Mucosa of descending colon (tissue), 3 donors: Measurements from ENCODE around the gene EFHD2. TPM values are rescaled to one million over a fixed set of nuclear protein-coding genes. Genes with fewer than 3 reads are reported as not detected.

ENCODE experiments used
- ATAC-seq: fragments of 200-7000 bp; cut with Tn5 transposase; one replicate; pipeline ENCODE4 v1.9.1; 2020; ENCODE audit warnings: mild to moderate bottlenecking, moderate library complexity
- DNase-seq, 3 donors: peaks; one replicate each; pipeline ENCODE4 v3.0.0-alpha.2; 2020
- H3K36me3 ChIP-seq: fragments of 200-600 bp; one replicate; pipeline ENCODE4 v1.8.0; 2021; ENCODE audit warnings: low read depth, mild to moderate bottlenecking
- H3K4me1 ChIP-seq: fragments of 200-600 bp; one replicate; pipeline ENCODE4 v1.8.0; 2021; ENCODE audit warnings: low read depth, mild to moderate bottlenecking
- H3K4me3 ChIP-seq: fragments of 200-600 bp; one replicate; pipeline ENCODE4 v1.8.0; 2021; ENCODE audit warnings: mild to moderate bottlenecking
- H3K9me3 ChIP-seq: fragments of 200-600 bp; one replicate; pipeline ENCODE4 v1.8.0; 2021; ENCODE audit warnings: mild to moderate bottlenecking
- intact Hi-C, 2 donors: fragments of 100-400 bp; cut with DNase I in 1 of 2; cut with micrococcal nuclease in 1 of 2; formaldehyde crosslinking; loops; one replicate each; pipeline versions ENCODE4 v1.11.0 to v1.11.1; 2022; cut with DNase I, micrococcal nuclease
- total RNA-seq, 3 donors: library from RNA; stranded (reverse); fragmentation: NEBNext Ultra II Directional in 2 of 3; extraction: Animal tissue kit (Norgen Biotek cat#: 25700) in 2 of 3; gene quantifications; one replicate each; pipeline versions ENCODE4 v1.2.1 to v1.2.4, GENCODE V29; 2021 to 2023
- TF ChIP-seq, protein P1 (sequence below): fragments of 200-600 bp; IDR thresholded peaks from one replicate; pipeline ENCODE4 v1.8.0; 2022; ENCODE audit warnings: antibody characterized with exemption, mild to moderate bottlenecking
- donor health status: DM: no; HTN: no; CAD: no; lungs with moderate emphysema.
- donor health status: DM: no; HTN: no; CAD: no.
- donor health status: DM: no; HTN: yes; CAD: no.

EFHD2 gene
- total RNA-seq, 3 donors from 2014 or later = 89.5 to 197 (median 154) TPM

DNA sequence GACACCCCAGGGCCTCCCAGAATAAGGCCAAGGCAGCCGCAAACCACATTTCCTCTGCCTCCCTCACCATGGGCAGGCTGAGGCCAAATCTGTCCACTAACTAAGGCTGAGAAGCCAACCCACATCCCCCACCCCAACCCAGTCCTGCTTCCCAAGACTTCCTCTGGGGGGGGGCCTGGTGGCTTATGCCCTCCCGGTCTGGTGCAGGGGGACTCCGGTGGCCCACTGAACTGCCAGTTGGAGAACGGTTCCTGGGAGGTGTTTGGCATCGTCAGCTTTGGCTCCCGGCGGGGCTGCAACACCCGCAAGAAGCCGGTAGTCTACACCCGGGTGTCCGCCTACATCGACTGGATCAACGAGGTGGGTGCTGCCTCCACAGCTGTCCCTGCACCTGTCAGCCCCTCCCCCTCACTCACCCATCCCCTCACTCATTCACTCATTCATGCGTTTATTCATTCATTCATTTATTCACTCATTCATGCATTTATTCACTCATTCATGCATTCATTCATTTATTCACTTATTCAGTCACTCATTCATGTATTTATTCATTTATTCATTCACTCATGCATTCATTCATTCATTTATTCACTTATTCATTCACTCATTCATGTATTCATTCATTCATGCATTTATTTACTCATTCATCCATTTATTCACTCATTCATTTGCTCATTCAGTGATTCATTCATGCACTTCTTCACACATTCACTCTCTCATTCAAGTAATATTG lies 35.9 kb downstream of the EFHD2 start:
- no peaks in the 10 kb centered on the region for H3K36me3 ChIP-seq
- DNase-seq = no peak
- no peak for ATAC-seq
- TF ChIP-seq, protein P1, sequence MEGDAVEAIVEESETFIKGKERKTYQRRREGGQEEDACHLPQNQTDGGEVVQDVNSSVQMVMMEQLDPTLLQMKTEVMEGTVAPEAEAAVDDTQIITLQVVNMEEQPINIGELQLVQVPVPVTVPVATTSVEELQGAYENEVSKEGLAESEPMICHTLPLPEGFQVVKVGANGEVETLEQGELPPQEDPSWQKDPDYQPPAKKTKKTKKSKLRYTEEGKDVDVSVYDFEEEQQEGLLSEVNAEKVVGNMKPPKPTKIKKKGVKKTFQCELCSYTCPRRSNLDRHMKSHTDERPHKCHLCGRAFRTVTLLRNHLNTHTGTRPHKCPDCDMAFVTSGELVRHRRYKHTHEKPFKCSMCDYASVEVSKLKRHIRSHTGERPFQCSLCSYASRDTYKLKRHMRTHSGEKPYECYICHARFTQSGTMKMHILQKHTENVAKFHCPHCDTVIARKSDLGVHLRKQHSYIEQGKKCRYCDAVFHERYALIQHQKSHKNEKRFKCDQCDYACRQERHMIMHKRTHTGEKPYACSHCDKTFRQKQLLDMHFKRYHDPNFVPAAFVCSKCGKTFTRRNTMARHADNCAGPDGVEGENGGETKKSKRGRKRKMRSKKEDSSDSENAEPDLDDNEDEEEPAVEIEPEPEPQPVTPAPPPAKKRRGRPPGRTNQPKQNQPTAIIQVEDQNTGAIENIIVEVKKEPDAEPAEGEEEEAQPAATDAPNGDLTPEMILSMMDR = no peak
- intact Hi-C loops = no loop called here
- H3K4me3 ChIP-seq = no peak overlapping the region
- no peaks in the 10 kb centered on the region for H3K4me1 ChIP-seq
- H3K9me3 ChIP-seq = no peaks in the 10 kb centered on the region

DNA sequence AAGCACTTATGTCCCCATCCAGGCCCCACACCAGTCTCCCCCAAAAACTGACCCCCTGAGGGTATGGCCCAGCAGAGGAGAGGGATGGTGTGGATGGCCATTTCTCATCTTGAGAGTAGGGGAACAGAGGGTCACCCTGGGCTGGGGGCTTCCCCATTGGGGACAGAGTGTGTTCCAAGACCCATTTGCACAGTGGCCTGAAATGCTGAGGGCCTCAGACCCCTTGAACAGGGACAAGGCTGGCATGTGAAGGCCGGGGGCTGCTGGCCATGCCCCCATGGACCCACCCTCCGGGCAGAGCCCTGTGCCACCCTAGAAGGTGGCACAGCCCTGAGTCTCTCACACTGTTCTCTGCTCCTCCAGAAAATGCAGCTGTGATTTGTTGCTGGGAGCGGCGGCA lies 36.5 kb downstream of the EFHD2 start:
- no peaks in the 10 kb centered on the region for H3K36me3 ChIP-seq
- no peak for ATAC-seq
- TF ChIP-seq, protein P1 = no peak
- H3K4me1 ChIP-seq = no peaks in the 10 kb centered on the region
- H3K4me3 ChIP-seq = no peak overlapping the region
- no peaks in the 10 kb centered on the region for H3K9me3 ChIP-seq
- intact Hi-C loops = no loop called here
- DNase-seq = no peak

DNA sequence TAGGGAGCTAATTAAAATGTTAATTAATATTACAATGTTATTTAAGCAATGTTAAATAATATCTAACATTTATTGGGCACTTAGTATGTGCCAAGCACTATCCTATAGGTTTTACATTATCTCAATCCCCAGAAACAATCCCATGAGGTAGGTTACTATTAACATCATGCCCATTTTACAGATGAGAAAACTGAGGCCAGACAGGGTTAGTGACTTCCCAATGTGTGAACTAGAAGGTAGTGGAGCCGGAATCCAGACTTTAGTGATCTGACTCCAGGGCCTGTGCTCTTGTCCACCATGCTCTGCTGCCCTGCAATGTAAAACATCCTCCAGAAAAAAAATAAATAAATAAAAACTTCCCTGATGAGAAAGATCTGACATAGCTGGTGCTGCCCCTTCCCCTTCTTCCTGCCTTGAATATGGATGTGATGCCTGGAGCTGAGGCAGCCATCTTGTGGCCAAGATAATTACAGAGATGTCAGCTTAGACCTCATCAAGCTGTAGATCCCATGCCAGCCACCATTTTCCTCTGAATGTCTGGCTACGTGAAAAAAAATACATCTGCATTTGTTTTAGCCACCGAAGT lies 39.3 kb downstream of the EFHD2 start:
- ATAC-seq = no peak
- no peaks in the 10 kb centered on the region for H3K9me3 ChIP-seq
- H3K36me3 ChIP-seq = no peaks in the 10 kb centered on the region
- no peak overlapping the region for H3K4me3 ChIP-seq
- H3K4me1 ChIP-seq = no peaks in the 10 kb centered on the region
- TF ChIP-seq, protein P1 = no peak
- intact Hi-C loops = no loop called here
- no peak for DNase-seq

DNA sequence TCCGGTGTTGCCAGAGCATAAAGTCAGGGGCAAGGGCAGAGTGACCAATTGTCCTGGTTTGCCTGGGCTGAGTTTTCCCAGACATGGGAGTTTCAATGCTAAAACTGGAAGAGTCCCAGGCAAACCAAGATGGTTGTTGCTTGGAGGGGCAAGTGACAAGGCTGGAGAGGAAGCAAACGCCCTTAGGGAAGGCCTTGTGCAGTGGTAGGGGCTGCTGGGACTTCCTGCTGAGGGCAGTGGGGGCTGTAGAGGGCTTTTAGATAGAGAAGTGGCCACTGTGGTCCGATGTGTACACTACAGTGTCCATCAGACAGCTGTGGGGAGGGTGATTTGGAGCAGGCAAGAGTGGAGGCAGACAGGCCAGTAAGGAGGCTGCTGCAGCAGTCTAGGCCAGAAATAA lies 39.9 kb downstream of the EFHD2 start:
- Histone ChIP-seq H3K4me3 (no peak overlapping the region), H3K36me3 (no peaks in the 10 kb centered on the region), H3K4me1 (no peaks in the 10 kb centered on the region), H3K9me3 (no peaks in the 10 kb centered on the region)
- ATAC-seq = no peak
- intact Hi-C loops = no loop called here
- TF ChIP-seq, protein P1 = no peak
- DNase-seq = no peak

DNA sequence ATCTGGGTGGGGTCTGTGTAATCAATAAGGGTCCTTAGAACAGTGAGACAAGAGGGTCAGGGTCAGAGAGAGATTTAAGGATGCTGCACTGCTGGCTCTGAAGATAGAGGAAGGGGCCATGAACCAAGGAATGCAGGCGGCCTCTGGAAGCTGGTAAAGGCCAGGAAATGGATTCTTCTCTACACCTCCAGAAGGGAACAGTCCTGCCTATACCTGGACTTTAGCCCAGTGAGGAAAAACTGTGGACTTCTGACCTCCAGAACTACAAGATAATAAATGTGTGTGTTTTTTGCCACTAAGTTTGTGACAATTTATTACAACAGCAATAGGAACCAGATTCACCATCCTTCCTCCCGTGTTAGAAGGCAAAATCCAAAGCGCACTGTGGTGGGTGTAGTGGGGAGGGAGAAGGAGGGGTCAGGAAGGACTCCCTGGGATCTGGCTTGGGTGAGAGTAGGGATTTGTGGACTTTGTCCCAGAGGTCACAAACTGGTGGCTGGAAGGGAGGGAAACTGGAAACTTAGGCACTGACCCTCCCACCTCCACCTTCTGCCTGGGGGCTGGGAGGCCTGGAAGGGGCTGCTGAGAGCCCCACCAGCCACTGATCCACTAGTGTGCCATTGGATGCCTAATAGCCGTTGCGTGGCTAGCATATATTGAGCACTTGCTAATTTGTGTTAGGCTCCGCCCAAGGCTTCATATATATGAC lies 41.5 kb downstream of the EFHD2 start:
- ATAC-seq = peak; percentile 56
- Histone ChIP-seq H3K36me3 (no peaks in the 10 kb centered on the region), H3K4me1 (no peaks in the 10 kb centered on the region), H3K9me3 (no peaks in the 10 kb centered on the region), H3K4me3 (no peak overlapping the region)
- TF ChIP-seq, protein P1 = no peak
- intact Hi-C loops = no loop called here
- DNase-seq = no peak
